Parathyroid adenoma (tissue), 2 donors: ENCODE measurements around the gene ARHGAP10.

ENCODE experiments used
- H2AFZ ChIP-seq: fragments of 300-600 bp; sonication (generic); one replicate; pipeline ENCODE4 v1.7.0; 2017; ENCODE audit warnings: antibody characterized with exemption, mild to moderate bottlenecking
- H3K27ac ChIP-seq: fragments of 300-600 bp; sonication (generic); one replicate; pipeline ENCODE4 v1.7.0; 2017
- H3K27me3 ChIP-seq: fragments of 300-600 bp; sonication (generic); one replicate; pipeline ENCODE4 v1.7.0; 2017; ENCODE audit warnings: low read length; ENCODE audit not compliant: control insufficient read depth, insufficient read depth
- H3K36me3 ChIP-seq: fragments of 300-600 bp; sonication (generic); one replicate; pipeline ENCODE4 v1.7.0; 2017; ENCODE audit warnings: low read length; ENCODE audit not compliant: control insufficient read depth, insufficient read depth
- H3K4me1 ChIP-seq: fragments of 300-600 bp; sonication (generic); one replicate; pipeline ENCODE4 v1.7.0; 2017; ENCODE audit warnings: control low read depth
- H3K4me2 ChIP-seq: fragments of 300-600 bp; sonication (generic); one replicate; pipeline ENCODE4 v1.7.0; 2017; ENCODE audit warnings: low read length
- H3K4me3 ChIP-seq: fragments of 300-600 bp; sonication (generic); one replicate; pipeline ENCODE4 v1.7.0; 2017; ENCODE audit warnings: low read depth, low read length
- H3K79me2 ChIP-seq: fragments of 300-600 bp; sonication (generic); one replicate; pipeline ENCODE4 v1.7.0; 2017; ENCODE audit warnings: control low read depth
- H3K9ac ChIP-seq: fragments of 300-600 bp; sonication (generic); one replicate; pipeline ENCODE4 v1.7.0; 2017; ENCODE audit warnings: mild to moderate bottlenecking
- H3K9me3 ChIP-seq: fragments of 300-600 bp; sonication (generic); one replicate; pipeline ENCODE4 v1.7.0; 2017; ENCODE audit warnings: low read length; ENCODE audit not compliant: control insufficient read depth
- TF ChIP-seq, protein P1 (sequence below): fragments of 300-600 bp; sonication (generic); IDR thresholded peaks from one replicate; pipeline ENCODE4 v1.7.0; 2017; ENCODE audit warnings: antibody characterized with exemption, mild to moderate bottlenecking
- donor health status: primary hyperparathyroidism.

ARHGAP10 gene

DNA sequence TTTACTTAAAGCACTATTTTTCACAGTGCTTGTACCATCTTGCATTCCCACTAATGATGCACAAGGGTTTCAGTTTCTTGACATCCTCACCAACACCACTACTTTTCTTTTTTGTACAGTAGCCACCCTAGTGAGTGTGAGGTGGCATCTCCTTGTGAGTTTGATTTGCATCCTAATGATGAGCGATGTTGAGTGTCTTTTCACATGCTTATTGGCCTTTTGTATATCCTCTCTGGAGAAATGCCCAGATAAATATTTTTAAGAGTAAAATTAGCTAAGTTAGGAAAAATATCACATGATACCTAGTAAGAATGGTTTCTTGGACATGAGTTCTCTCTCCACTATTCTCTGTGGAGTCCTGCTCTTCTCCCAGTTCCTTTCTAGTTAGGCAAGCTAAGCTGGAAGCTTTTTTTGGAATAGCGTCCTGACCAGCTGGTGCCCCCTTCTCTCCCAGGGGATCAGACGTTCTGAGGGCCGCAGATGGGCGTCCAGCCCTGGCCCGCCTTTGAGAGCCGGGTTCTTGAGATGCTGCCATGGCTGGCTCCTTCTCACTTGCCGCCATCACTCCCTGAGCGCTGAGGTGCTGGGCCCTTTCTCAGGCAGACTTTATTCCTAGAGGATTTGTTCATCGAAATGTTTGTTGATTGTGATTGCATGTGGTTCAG lies 132.1 kb downstream of the ARHGAP10 start:
- Histone ChIP-seq H2AFZ (no peak overlapping the region), H3K4me2 (no peak overlapping the region), H3K4me3 (no peak overlapping the region), H3K36me3 (no peaks in the 10 kb centered on the region), H3K4me1 (no peaks in the 10 kb centered on the region), H3K27ac (no peak overlapping the region), H3K79me2 (no peaks in the 10 kb centered on the region), H3K9me3 (no peaks in the 10 kb centered on the region), H3K9ac (no peak overlapping the region), H3K27me3 (no peaks in the 10 kb centered on the region)
- TF ChIP-seq, protein P1, sequence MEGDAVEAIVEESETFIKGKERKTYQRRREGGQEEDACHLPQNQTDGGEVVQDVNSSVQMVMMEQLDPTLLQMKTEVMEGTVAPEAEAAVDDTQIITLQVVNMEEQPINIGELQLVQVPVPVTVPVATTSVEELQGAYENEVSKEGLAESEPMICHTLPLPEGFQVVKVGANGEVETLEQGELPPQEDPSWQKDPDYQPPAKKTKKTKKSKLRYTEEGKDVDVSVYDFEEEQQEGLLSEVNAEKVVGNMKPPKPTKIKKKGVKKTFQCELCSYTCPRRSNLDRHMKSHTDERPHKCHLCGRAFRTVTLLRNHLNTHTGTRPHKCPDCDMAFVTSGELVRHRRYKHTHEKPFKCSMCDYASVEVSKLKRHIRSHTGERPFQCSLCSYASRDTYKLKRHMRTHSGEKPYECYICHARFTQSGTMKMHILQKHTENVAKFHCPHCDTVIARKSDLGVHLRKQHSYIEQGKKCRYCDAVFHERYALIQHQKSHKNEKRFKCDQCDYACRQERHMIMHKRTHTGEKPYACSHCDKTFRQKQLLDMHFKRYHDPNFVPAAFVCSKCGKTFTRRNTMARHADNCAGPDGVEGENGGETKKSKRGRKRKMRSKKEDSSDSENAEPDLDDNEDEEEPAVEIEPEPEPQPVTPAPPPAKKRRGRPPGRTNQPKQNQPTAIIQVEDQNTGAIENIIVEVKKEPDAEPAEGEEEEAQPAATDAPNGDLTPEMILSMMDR = no peak

DNA sequence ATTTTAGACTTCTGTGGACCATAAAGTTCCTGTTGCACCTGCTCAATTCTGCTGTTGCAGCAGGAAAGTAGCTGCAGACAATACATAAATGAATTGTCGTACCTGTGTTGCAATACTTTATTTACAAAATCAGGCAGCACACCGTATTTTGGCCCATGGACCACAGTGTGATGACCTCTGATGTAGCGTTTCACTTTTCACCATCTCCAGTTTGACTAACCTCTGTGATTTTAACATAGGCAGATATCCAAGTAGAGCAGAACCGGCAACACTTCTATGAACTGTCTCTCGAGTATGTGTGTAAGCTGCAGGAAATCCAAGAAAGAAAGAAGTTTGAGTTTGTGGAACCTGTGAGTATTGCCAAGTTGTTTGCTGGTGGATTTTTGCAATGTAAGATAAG lies 132.7 kb downstream of the ARHGAP10 start:
- Histone ChIP-seq H3K4me2 (no peak overlapping the region), H2AFZ (no peak overlapping the region), H3K4me1 (no peaks in the 10 kb centered on the region), H3K9me3 (no peaks in the 10 kb centered on the region), H3K27ac (no peak overlapping the region), H3K4me3 (no peak overlapping the region), H3K79me2 (no peaks in the 10 kb centered on the region), H3K9ac (no peak overlapping the region), H3K36me3 (no peaks in the 10 kb centered on the region), H3K27me3 (no peaks in the 10 kb centered on the region)
- TF ChIP-seq, protein P1 = no peak

DNA sequence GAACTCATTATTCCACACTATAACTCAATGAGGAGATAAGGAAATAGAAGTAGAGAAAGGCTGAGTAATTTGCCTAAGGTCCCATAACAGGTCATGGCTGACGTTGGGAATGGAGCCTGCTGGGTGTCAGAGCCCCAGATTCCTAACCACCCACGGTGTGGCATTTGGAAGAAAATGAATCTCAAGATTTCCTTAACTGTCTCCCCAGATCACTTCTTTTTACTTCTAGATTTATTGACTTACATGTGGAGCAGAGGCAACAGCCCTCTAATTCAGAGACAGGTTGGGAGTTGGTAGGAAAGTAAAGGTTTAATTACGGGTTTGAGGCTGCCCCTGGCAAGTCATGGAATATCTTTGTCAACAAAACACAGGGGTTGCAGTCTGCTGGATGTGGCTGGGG lies 134.0 kb downstream of the ARHGAP10 start:
- no peak overlapping the region for H3K4me3 ChIP-seq
- no peak overlapping the region for H3K9ac ChIP-seq
- no peaks in the 10 kb centered on the region for H3K27me3 ChIP-seq
- no peaks in the 10 kb centered on the region for H3K79me2 ChIP-seq
- TF ChIP-seq, protein P1 = no peak
- H3K4me2 ChIP-seq = no peak overlapping the region
- no peaks in the 10 kb centered on the region for H3K9me3 ChIP-seq
- H3K27ac ChIP-seq = no peak overlapping the region
- no peaks in the 10 kb centered on the region for H3K36me3 ChIP-seq
- H3K4me1 ChIP-seq = no peaks in the 10 kb centered on the region
- H2AFZ ChIP-seq = no peak overlapping the region

DNA sequence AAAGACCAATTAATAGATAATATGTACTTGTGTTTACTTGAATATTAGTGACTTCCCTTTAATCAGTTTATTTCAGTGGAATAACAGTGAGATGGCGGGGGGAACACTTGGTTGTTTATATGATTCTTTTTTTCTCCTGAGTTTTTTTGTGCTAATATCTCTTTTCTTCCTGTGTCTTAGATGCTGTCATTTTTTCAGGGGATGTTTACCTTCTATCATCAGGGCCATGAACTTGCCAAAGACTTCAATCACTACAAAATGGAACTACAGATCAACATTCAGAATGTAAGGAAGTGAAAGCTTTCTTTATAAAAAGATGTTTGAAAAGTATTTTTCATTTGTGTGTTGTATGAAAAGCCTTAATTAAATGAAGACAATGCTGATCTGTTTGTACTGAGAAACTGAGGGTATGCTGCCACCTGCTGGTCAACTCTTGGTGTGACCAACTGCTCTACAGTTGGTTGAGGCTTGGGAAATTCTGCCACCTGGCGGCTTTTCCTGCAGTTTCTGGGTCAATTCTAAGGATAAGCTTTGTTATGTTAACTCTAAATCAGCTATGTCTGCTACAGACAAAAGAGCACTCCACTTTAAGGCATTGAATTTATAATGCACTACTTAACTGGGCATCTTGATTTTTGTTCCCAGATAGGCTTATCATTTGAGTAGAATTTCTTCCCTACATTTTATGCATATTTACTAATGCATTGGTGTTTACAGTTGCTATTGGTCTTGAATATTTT lies 134.8 kb downstream of the ARHGAP10 start:
- Histone ChIP-seq H3K27me3 (no peaks in the 10 kb centered on the region), H3K4me2 (no peak overlapping the region), H2AFZ (no peak overlapping the region), H3K36me3 (no peaks in the 10 kb centered on the region), H3K9me3 (no peaks in the 10 kb centered on the region), H3K4me3 (no peak overlapping the region), H3K9ac (no peak overlapping the region), H3K79me2 (no peaks in the 10 kb centered on the region), H3K4me1 (no peaks in the 10 kb centered on the region), H3K27ac (no peak overlapping the region)
- TF ChIP-seq, protein P1 = peak; percentile 96
